HG03066 (cell line): Measurements from ENCODE around the gene FBRSL1.
"Not testable (repeated sequence)": the region's sequence is repeated elsewhere in the genome, so short reads cannot be mapped to it uniquely, and the experiment has no call there.

Experiments
- ATAC-seq: cut with Tn5 transposase; IDR thresholded peaks from one replicate; pipeline ENCODE4 v1.9.1; 2021; ENCODE audit warnings: low read depth; ENCODE audit not compliant: unreplicated experiment

Gene FBRSL1

DNA sequence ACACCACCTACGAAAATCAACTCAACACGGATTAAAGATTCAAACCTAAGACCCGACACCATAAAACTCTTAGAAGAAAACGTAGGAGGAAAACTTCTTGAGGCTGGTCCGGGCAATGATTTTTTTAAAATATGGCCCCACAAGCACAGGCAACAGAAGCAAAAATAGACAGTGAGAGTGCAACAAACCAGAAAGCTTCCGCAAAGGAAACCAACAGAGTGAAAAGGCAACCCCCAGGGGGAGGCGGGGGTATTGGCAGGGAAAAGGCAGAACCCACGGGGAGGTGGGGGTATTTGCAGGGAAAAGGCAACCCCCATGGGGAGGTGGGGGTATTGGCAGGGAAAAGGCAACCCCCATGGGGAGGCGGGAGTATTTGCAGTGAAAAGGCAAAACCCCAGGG, 20.5 kb upstream of the FBRSL1 start:
- ATAC-seq = peak; percentile 67

DNA sequence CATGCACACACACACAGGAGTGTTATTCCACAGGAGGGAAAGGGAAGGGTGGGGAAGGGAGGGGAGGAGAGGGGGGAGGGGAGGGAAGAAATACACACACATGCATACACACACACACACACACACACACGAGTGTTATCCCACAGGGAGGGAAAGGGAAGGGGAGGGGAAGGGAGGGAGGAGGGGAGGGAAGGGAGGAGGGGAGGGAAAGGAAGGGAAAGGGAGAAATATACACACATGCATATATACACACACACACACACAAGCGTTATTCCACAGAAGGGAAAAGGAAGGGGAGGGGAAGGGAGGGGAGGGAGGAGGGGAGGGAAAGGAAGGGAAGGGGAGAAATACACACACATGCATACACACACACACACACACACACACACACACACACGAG, 19.6 kb upstream of the FBRSL1 start:
- ATAC-seq = no peak

DNA sequence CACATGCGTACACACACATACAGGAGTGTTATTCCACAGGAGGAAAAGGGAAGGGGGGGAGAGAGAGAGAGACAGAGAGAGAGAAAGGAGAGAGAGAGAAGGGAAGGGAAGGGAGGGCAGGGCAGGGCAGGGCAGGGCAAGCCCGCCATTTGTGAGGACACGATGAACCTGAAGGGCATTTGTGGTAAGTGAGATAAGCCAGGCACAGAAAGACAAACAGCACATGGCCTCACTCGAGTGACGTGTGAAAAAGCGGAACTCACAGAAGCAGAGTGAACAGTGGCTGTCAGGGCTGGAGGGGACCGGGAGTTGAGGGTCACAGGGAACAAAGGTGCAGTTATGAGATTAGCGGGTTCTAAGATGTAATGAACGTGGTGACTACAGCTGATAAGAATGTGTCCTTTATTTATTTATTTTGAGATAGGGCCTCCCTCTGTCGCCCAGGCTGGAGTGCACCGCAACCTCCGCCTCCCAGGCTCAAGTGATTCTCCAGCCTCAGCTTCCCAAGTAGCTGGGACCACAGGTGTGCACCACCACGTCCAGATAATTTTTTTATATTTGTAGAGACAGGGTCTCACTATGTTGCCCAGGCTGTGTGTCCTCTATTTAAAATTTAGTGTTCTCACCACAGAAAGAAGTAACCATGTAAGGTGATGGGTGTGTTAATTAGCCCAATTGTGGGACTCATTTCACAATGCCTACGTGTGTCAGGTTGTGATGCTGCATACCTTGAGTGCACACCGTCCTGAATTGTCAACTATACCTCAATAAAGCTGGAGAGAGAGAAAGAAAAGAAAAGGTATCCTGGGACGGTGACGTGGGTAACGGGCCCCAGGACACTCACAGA, 18.7 kb upstream of the FBRSL1 start:
- ATAC-seq = no peak

DNA sequence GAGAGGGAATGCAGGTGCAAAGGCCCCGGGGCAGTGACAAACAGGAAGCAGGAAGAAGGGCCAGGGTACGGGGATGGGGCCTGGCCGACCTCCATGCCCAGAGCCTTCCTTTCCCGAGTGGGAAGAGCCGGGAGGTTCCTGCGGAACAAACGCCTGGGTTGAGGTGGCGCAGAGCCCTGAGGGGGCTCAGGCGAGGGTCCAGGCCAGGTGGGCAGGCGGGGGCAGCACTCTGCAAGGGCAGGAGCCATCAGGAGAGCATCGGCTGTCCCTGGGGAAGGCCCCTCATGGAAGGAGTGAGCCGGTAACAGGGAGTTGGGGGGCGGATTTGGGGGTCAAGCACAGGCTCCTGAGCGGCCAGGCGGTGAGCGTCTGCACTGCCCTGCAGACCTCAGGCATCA, 18.1 kb upstream of the FBRSL1 start:
- ATAC-seq = no peak

DNA sequence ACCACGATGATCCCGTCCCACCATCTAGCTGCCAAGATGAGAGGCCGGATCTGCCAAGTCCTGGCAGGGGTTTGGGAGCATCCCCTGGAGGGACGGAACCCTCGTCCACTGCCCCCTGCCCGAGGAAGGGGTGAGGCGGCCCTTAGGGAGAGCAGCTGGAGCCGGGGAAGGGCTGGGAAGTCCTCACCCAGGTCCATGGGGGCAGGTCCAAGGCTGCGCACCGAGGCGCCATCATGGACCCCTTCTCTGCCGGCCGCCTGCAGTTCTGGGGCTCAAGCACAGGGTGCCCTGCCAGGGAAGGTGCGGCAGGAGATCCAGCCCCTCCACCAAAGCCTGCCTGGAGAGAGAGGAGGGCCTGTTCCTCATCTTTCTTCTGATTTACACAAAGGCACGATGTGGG, 17.6 kb upstream of the FBRSL1 start:
- no peak for ATAC-seq

DNA sequence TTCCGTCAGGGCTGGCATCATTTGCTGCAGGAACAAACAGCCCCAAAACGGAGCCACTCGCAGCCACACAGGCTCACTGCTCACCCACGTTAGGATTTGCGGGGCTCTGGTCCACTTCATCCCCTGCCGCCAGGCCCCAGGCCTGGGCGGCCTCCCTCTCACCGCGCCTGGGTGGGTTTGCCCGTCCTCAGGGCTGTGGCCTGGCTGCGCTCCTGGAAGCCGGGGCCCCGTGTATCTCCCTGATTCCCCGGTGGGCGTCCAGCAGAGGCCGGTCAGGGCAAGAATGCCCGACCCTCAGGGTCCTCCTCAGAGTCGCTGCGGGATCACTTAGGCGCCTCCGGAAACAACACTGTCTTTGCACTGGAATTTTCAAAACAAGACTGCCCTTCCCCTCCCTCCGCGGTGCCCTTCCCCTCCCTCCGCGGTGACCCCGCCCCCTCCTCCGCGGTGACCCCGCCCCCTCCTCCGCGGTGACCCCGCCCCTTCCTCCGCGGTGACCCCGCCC, 15.7 kb upstream of the FBRSL1 start:
- no peak for ATAC-seq

DNA sequence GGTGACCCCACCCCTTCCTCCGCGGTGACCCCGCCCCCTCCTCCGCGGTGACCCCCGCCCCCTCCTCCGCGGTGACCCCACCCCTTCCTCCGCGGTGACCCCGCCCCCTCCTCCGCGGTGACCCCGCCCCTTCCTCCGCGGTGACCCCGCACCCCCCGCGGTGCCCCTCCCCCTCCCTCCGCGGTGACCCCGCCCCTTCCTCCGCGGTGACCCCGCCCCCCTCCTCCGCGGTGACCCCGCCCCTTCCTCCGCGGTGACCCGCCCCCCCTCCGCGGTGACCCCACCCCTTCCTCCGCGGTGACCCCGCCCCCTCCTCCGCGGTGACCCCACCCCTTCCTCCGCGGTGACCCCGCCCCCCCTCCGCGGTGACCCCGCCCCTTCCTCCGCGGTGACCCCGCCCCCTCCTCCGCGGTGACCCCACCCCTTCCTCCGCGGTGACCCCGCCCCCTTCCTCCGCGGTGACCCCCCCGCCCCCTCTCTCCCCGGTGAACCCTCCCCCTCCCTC, 15.1 kb upstream of the FBRSL1 start:
- not testable (repeated sequence) for ATAC-seq

DNA sequence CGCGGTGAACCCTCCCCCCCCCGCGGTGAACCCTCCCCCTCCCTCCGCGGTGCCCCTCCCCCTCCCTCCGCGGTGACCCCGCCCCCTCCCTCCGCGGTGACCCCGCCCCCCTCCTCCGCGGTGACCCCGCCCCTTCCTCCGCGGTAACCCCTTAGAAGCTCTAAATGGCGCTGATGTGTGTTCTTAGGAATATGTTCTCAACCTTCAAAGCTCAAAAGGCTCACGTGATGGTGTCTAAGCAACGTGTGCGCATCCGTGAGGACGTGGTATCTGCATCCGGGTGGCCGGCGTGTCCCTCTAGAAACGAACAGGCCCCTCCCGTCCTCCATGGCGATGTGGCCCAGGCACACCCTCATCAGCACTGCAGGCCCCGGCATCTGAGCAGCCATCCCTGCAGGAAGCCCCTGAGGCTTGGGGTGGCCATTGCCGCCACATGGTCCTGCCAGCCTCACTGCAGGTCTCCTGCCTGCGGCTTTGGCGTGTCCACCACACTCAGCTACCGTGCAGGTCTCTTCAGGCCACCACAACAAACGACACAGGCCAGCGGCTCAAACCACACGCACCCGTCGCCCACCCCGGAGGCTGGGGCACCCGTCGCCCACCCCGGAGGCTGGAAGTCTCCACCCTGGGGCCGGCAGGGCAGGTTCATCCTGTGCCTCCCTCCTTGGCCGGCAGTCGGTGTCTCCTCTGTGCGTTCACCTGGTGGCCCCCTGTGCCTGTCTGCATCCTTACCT, 14.5 kb upstream of the FBRSL1 start:
- no peak for ATAC-seq

DNA sequence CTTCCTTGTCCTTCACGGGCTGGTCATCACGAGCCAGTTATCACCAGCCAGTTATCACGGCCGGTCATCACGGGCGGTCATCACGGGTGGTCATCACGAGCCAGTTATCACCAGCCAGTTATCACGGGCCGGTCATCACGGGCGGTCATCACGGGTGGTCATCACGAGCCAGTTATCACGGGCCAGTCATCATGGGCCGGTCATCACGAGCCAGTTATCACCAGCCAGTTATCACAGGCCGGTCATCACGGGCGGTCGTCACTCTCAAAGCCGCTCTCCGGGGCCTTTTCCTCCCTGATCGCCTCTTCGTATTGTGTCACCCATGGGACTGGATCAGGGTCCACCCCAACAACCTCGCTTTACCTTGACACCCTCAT, 13.9 kb upstream of the FBRSL1 start:
- ATAC-seq = no peak

DNA sequence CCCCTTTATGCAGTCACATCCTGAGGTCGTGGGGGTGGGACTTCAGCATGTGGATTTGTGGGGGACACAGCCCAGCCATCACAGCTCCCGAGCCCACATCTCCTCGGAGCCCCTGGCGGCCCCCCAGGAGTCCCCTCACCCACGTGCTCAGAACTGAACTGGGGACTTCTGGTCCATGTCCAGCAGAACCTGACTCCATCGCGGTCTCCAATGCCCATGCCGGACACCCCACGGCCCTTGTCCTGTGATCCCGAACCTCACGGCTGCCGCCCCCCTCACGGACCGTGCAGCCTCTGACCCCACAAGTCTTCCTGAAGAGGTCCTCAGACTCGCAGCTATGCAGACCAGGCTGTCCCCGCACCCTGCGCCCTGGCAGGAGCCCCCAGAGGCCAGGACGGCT, 13.5 kb upstream of the FBRSL1 start:
- no peak for ATAC-seq

DNA sequence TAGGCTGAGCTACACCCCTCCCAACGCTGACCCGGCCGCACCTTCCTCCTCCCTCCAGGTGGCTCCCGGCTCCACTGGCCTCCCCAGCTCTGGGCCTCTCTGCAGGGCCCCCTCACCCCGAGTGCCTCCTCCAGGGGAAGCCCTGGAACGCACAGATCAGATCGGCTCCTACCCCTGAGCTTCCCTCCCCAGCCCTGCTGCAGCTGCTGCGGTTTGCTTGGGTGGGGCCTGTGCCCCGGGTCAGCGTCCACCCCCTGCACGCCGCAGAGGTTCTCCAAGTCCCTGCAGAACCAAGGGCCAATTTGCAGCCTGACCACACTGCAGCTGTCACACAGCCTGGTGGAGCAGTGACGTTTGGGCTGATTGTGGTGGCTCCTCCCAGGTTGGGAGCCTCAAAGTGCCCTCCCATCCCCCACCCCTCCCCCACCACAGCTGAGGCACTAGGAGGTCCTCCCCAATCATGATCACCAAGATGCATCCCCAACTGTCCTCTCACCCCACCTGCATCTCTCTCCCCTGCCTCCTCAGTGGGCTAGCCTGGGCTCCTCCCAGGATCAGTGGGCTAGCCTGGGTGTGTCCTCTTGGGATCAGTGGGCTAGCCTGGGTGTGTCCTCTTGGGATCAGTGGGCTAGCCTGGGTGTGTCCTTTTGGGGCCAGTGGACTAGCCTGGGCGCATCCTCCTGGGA, 12.8 kb upstream of the FBRSL1 start:
- ATAC-seq = no peak

DNA sequence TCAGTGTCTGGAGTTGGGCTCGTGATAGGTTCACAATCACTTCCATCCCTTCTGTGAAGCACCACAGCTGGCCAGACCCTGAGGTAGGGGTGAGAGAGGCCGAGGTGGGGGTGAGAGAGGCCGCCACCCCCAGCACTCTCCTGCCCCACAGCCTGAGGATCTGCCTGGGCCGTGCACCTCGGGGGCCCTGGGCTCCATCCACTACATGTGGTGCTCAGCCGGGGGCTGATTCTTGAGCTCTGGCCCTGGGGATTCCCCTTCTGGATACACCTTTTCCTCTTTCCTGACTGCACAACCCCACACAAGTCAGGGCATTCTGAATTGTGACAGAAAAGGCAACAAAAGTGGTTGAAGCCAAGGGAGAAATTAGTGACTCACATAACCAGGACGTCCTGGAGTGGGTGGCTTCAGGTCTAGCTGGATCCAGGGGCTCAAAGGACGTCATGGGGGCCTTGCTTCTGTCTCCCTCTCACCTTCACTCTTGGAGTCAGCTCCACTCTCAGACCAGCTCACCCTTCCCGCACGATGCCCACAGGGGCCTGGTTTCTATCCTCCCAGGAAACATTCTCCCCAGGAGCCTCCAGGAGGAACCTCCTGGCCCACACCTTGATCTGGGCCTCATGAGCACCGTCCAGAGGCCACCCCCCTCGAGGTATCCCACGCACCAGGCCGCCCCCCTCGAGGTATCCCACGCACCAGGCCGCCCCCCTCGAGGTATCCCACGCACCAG, 12.1 kb upstream of the FBRSL1 start:
- no peak for ATAC-seq

DNA sequence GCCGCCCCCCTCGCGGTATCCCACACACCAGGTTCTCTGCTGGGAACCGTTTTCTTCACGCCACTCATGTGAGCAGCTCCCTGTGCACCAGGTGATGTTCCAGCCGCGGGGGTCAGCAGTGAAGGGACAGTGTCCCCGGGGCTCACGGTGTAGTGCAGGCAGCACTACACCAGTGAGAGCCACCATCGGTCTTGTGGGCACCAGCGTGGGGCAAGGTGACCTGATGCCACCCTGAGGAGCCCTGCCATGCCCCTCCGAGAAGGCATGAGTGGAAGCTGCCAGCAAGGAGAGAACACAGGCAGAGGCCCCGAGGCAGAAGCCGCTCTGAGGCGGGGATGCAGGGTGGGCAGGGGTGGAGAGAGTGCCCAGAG, 11.5 kb upstream of the FBRSL1 start:
- no peak for ATAC-seq

DNA sequence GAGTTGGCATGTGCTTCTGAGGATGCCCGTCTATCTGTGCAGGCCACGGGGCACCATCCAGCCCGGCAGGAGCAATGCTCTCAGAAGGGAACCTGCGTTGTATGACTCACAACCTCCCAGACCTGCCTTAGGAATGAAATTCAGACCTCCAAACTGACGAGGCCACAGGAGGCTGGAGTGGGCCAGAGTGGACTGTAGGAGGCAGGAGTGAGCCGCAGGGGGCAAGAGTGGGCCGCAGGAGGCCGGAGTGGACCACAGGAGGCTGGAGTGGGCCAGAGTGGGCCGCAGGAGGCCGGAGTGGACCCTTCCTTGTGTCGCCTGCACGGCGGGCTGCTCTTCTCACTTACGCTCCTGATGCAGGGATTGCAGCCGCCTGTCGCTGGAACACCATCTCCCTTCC, 11.1 kb upstream of the FBRSL1 start:
- ATAC-seq = no peak

DNA sequence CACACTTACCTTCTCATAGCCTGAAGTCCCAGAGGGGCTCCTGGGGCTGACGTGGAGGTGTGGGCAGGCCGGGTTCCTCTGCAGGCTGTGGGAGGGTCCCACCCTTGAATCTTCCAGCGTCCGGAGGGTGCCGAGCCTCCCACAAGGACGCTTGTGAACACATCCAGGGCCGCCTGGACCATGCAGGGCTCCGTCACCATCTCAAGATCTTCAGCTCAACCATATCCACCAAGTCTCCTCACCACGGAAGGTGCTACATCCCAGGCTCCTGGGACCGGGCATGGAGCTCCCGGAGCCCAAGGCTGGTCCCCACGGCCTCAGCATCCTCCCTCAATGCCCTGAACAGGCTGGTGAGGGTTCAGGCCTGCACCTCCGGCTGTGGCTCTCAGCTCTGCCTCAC, 10.7 kb upstream of the FBRSL1 start:
- no peak for ATAC-seq

DNA sequence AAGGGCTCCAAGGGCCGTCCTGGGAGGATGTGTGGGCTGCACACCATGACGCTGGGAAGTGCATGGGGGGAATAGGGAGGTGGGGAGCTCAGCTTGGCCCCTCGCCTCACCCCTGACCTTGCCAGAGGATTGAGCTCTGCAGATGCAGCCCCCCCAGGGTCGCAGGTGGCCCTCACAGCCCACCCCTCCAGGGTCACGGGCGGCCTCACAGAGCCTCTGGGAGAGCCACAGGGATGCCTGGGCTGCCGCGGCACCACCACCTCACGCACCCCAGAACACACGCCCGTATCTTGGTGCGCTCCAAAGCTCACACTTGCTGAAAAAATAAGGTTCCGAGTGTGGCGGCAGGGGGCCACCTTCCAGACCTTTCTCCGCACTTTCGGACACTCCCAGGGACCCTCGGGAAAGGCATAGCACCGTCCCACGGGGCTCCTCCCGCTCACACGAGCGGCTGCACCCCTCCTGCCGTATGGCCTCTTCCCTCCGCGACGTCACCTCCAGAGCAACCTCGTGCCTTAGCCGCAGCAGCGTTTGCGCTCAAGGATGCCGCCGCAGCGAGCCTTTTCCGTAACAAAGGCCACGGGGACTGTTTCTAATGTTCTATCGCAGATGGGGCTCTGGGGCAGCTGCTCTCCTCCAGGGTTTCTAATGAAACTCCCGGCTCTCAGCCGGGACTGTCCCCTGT, 9.9 kb upstream of the FBRSL1 start:
- ATAC-seq = no peak

DNA sequence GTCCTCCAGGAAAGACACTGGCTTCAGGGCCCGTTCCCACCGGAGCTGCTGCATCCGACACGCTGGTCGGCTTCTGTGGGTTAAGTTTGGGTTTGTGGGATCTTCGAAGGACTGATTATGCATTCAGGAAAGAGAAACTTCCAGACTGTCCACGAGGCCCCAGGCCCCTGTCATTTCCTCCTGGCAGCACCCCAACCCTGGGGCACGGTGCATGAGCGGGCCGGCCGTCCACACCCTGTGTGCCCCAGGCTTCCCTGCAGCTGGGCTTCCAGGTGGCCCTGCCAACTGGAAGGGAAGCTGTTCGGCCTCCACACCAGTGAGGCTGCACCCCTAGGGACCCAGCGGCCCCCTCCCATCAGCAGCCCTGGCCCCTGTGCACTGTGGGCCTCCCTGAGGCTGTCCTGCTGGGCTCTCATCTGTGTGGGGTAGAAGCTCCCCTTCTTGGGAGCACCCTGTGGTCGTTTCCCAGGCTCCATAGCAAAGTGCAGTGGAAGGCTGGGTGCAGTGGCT, 9.3 kb upstream of the FBRSL1 start:
- no peak for ATAC-seq

DNA sequence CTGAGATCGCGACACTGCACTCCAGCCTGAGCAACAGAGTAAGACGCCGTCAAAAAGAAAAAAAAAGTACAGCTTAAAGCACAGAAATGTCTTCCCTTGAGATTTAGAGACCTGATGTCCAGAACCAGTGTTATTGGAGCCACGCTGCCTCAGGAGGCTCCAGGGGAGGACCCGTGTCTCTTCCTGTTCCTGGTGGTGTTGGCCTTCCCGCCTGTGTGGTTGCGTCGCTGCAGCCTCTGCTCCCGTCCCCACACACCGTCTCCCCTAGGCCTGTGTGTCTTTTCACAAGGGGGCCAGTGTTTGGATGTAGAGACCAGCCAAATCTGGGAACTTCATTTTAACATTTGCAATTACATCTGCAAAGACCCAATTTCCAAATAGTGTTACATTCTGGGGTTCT, 8.6 kb upstream of the FBRSL1 start:
- ATAC-seq = no peak

DNA sequence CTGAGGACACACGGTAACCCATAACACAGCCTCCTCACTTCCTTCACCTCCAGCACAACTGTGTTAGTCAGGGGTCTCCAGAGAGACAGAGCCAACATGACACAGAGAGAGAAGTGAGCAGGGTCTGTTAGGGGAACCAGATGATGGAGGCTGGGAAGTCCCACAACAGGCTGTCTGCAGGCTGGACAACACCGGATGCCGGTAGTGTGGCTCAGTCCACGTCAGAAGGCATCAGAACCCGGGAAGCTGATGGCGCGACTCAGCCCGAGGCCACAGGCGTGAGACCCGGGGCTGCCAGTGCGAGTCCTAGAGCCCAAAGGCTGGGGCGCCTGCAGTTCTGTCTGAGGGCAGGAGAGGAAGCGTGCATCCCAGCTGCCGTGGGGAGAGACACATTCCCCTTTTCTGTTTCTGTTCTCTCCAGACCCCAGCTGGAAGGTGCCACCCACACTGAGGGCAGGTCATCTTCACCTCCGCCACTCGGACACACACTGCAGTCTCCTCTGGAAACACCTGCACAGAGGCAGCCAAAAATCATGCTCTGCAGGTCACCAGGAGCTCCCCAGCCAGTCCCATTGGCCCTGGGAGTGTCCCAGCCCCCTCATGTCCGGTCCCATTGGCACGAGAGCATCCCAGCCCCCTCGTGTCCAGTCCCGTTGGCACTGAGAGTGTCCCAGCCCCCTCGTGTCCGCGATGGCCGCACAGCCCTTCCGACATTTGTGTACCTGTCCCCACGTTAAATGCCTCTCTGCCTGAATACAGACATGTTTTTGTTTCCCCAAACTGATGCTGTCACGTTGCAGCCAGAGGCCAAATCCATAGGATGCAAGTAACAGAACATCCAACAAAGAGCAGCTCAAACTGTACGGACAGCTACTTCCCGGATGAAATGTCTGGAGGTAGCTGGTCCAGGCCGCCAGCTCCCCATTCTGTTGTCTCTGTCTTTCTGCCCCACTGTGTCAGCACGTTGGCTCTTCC, 7.9 kb upstream of the FBRSL1 start:
- no peak for ATAC-seq
